ENCODE data around the gene SPATC1L.

DNA sequence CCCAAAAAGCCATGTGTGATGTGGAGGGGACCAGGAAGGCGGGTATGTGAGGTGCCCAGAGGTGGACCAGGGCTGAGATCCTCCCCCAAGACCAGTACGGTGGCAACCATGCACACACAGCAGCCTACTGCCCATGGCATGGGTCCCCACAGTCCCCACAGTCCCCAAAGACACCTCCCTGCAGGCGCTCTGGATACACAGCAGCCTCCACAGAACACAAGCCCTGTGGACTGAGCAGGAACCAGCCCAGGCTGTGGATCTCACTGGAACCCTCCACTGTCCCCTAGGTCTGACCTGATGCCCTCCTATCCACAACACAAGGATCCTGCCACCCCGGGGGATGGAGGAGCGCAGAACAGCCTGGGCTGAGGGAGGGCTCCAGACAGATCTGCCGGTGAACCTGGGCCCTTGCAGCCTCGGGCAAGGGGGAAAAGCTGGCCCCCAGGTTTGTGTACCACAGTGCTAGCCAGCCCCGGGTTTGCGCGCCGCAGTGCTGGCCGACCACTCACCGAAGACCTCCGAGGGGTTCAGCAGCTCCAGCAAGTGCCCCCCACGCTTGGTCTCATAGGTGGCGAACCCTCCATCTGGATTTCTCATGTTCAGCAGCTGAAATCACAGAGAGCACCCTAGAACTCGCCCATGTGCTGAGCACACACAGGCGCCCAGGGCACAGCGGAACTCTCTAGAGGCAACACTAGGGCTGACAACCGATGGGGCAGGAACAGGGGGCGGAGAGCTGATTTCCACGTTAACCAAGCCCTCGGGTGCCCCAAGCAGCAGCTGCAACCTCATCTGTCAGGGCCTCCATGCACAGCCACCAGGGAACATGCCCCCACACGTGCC, 22.1 kb upstream of the SPATC1L start:
- TF ChIP-seq, protein P1, sequence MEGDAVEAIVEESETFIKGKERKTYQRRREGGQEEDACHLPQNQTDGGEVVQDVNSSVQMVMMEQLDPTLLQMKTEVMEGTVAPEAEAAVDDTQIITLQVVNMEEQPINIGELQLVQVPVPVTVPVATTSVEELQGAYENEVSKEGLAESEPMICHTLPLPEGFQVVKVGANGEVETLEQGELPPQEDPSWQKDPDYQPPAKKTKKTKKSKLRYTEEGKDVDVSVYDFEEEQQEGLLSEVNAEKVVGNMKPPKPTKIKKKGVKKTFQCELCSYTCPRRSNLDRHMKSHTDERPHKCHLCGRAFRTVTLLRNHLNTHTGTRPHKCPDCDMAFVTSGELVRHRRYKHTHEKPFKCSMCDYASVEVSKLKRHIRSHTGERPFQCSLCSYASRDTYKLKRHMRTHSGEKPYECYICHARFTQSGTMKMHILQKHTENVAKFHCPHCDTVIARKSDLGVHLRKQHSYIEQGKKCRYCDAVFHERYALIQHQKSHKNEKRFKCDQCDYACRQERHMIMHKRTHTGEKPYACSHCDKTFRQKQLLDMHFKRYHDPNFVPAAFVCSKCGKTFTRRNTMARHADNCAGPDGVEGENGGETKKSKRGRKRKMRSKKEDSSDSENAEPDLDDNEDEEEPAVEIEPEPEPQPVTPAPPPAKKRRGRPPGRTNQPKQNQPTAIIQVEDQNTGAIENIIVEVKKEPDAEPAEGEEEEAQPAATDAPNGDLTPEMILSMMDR (IDR thresholded peaks at IDR 0.05), result no peak
- no peak for TF ChIP-seq EZH2 (IDR thresholded peaks at IDR 0.05; ENCODE audit: borderline replicate concordance, insufficient read depth, low read depth, low read length, poor library complexity, severe bottlenecking)

Measured in B cell (primary cell).